ENCODE data around the gene NFATC2IP. TPM values are rescaled to one million over a fixed set of nuclear protein-coding genes. Genes with fewer than 3 reads are reported as not detected.

Gene NFATC2IP
- total and polyA plus RNA-seq, 2 of the 8 experiments (the other 6 are each of a cell fraction or from before 2014, with no cell fraction given) = 54.4 to 71.5 TPM

DNA sequence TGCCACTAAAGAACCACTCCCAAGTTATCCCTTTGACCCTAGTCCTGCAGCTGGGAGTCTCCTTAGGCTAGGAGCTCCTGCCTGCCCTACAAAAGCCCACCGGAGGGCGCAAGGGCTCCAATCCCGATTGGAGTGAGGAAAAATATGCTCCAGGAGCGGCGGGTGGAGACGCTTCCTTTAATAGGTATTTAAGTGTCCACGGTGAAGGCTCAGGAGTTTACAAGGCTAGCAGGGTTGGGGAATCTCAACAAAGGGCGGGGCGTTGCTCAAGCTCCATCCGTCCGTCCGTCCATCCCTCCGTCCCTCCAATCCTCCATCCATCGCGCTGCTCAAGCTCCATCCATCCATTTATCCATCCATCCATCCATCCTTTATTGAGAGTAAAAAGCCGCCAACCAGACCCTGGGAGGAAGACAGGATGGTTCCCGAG, 23.3 kb downstream of the NFATC2IP start:
- Histone ChIP-seq H3K14ac (ENCODE audit: insufficient read length) (no peak overlapping the region), H3K9ac (replicated peaks in 1 of 4; ENCODE audit: extremely low read depth in 1 of 4, low read depth in 3 of 4, low read length in 3 of 4) (peak overlapping the region; percentile 76 to 81 (median 80)), H2BK5ac (ENCODE audit: low read depth, low read length) (peak overlapping the region; percentile 75), H3K79me1 (ENCODE audit: low read depth, low read length) (peaks cover 4% of the 10 kb centered on the region; the same call in 1 of the 2 replicates), H3K79me2 (ENCODE audit: control insufficient read depth in 1 of 2, insufficient read depth in 2 of 2, low read length in 2 of 2) (peaks cover 0 to 8% of the 10 kb centered on the region in 2 experiments; a peak in 1 of 4 replicates), H3K4me2 (ENCODE audit: insufficient read depth in 1 of 2, low read depth in 2 of 2, low read length in 2 of 2) (peak overlapping the region; percentile 77 to 95), H3K36me3 (ENCODE audit: control insufficient read depth in 2 of 4, insufficient read depth in 4 of 4, low read length in 3 of 4) (peaks cover 0 to 2% (median 0%) of the 10 kb centered on the region in 4 experiments; a peak in 1 of 8 replicates), H3K9me3 (ENCODE audit: insufficient read depth in 2 of 2, low read depth in 1 of 2, low read length in 1 of 2) (no peaks in the 10 kb centered on the region), H4K8ac (ENCODE audit: extremely low read depth, insufficient read depth, low read length) (peak overlapping the region; percentile 89), H3K27me3 (replicated peaks in 1 of 4; ENCODE audit: control insufficient read depth in 3 of 4, extremely low read depth in 1 of 4, insufficient read depth in 3 of 4, low read length in 3 of 4) (no peaks in the 10 kb centered on the region), H2AK5ac (ENCODE audit: low read depth, low read length) (no peak overlapping the region), H2BK20ac (ENCODE audit: low read length) (no peak overlapping the region), H2BK15ac (ENCODE audit: low read length) (no peak overlapping the region), H2BK12ac (ENCODE audit: low read depth, low read length) (peak overlapping the region; percentile 75; the same call in 1 of the 2 replicates), H3K4me3 (ENCODE audit: extremely low read depth in 1 of 4, insufficient read depth in 2 of 4, low read depth in 3 of 4, low read length in 4 of 4) (peak overlapping the region; percentile 80 to 96 (median 87)), H3K23ac (ENCODE audit: insufficient read length) (no peak overlapping the region), H3K56ac (replicated peaks; ENCODE audit: insufficient read length, low read depth, low read length) (peak overlapping the region; percentile 98), H3K23me2 (ENCODE audit: low read depth, low read length) (peaks cover 8% of the 10 kb centered on the region), H3K27ac (ENCODE audit: low read depth, low read length) (peak overlapping the region; percentile 55; the same call in 1 of the 2 replicates), H3K18ac (ENCODE audit: extremely low read depth, low read length) (peak overlapping the region; percentile 71), H3K4me1 (replicated peaks in 1 of 4; ENCODE audit: control insufficient read depth in 3 of 4, insufficient read depth in 4 of 4, low read length in 3 of 4) (peaks cover 0 to 7% (median 3%) of the 10 kb centered on the region in 4 experiments; a peak in 5 of 7 replicates), H4K5ac (ENCODE audit: insufficient read length, low read depth, low read length) (peak overlapping the region; percentile 60), H2AFZ (ENCODE audit: low read length) (peak overlapping the region; percentile 45), H2BK120ac (replicated peaks; ENCODE audit: low read depth, low read length) (no peak overlapping the region), H4K91ac (replicated peaks; ENCODE audit: insufficient read length, low read length) (peak overlapping the region; percentile 90), H3K4ac (replicated peaks; ENCODE audit: insufficient read length, low read depth, low read length) (peak overlapping the region; percentile 76), H4K20me1 (replicated peaks in 1 of 2; ENCODE audit: control insufficient read depth in 1 of 2, insufficient read depth in 2 of 2, low read length in 2 of 2) (peaks cover 2 to 6% of the 10 kb centered on the region in 2 experiments)
- DNase-seq (ENCODE audit: low read depth in 1 of 2, low spot score in 2 of 2) (peak; percentile 15 to 71), FAIRE-seq (no peak)
- CTCF ChIA-PET (ENCODE audit: partially characterized antibody) = interaction anchor here (0.6 to 2.5 kb wide), 14 partner anchors 10 to 1057 kb away, joined by 3 to 14 read pairs (median 4); partner anchors contain the start of genes LAT, NFATC2IP, TLCD3B and TUFM
- WGBS, 2 experiments (ENCODE audit: extremely low coverage in 1 of 2, insufficient coverage in 1 of 2, insufficient read length in 1 of 2, insufficient replicate concordance in 2 of 2, low coverage in 1 of 2, low lambda C conversion rate in 2 of 2, missing lambda C conversion rate in 1 of 2) = 3% methylated on average over 17 of the region's 17 CpGs; no CpG with 5 or more reads in 1 of the 2 experiments
- POLR2A ChIA-PET (ENCODE audit: partially characterized antibody) = interaction anchor here (0.6 to 2.9 kb wide), 18 partner anchors 8 to 151 kb away, joined by 3 to 19 read pairs (median 5); partner anchors contain the start of genes ATXN2L, LAT, SH2B1 and TUFM
- TF ChIP-seq HDAC6 (IDR thresholded peaks at IDR 0.05; ENCODE audit: low read depth, low read length) (no peak), RAD21 (IDR thresholded peaks at IDR 0.05 in 1 of 2, conservative IDR thresholded peaks at IDR 0.05 in 1 of 2; ENCODE audit: low read depth in 2 of 2, low read length in 2 of 2) (peak; percentile 54 to 64), RXRA (IDR thresholded peaks at IDR 0.05; ENCODE audit: insufficient read depth, low read depth, low read length) (no peak), TBP (IDR thresholded peaks at IDR 0.05; ENCODE audit: low read depth, low read length) (peak; percentile 19; the same call in 1 of the 2 replicates), CBX5 (IDR thresholded peaks at IDR 0.05; ENCODE audit: low read depth, low read length) (no peak)
- TF ChIP-seq, protein P1, sequence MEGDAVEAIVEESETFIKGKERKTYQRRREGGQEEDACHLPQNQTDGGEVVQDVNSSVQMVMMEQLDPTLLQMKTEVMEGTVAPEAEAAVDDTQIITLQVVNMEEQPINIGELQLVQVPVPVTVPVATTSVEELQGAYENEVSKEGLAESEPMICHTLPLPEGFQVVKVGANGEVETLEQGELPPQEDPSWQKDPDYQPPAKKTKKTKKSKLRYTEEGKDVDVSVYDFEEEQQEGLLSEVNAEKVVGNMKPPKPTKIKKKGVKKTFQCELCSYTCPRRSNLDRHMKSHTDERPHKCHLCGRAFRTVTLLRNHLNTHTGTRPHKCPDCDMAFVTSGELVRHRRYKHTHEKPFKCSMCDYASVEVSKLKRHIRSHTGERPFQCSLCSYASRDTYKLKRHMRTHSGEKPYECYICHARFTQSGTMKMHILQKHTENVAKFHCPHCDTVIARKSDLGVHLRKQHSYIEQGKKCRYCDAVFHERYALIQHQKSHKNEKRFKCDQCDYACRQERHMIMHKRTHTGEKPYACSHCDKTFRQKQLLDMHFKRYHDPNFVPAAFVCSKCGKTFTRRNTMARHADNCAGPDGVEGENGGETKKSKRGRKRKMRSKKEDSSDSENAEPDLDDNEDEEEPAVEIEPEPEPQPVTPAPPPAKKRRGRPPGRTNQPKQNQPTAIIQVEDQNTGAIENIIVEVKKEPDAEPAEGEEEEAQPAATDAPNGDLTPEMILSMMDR (IDR thresholded peaks at IDR 0.05; ENCODE audit: control extremely low read depth in 1 of 3, insufficient read depth in 1 of 3, low read depth in 1 of 3, low read length in 3 of 3) = peak; percentile 70 to 79 (median 71)

All from H1 (cell line).